K562 (cell line): ENCODE results near the gene USP10. TPM values are rescaled to one million over a fixed set of nuclear protein-coding genes. Genes with fewer than 3 reads are reported as not detected.

ENCODE experiments used
- ARID2 ChIP-seq: fragments of 450-650 bp; IDR thresholded peaks from 2 replicates; pipeline ENCODE4 v1.6.1; 2017; ENCODE audit warnings: antibody characterized with exemption, mild to moderate bottlenecking
- C11orf30 ChIP-seq: fragments of 450-650 bp; IDR thresholded peaks from 2 replicates; pipeline ENCODE4 v1.6.1; 2016; ENCODE audit warnings: low read depth, mild to moderate bottlenecking
- CBX8 ChIP-seq: fragments of 200-600 bp; sonication (generic); IDR thresholded peaks from 2 replicates; pipeline ENCODE4 v1.6.1; 2012; ENCODE audit warnings: borderline replicate concordance, mixed run types, low read depth, mild to moderate bottlenecking, moderate library complexity, mixed read lengths, low read length, control low read depth, inconsistent platforms; ENCODE audit not compliant: poor library complexity, severe bottlenecking; ENCODE audit errors: extremely low read depth
- CEBPG ChIP-seq, 3 experiments: fragments of 200-800 bp in 1 of 3; sonication (Bioruptor generic) in 1 of 3; sonication (generic) in 1 of 3; formaldehyde crosslinking in 1 of 3; IDR thresholded peaks in 2 of 3; conservative IDR thresholded peaks in 1 of 3; 2 replicates each; pipeline versions ENCODE4 v1.6.1 to v1.8.0; 2016 to 2022; ENCODE audit warnings: missing compliant biosample characterization in 2 of 3, missing genetic modification characterization in 2 of 3, mild to moderate bottlenecking in 1 of 3, missing genetic modification reagents in 1 of 3
- CREB1 ChIP-seq, 2 experiments: sonication (generic) in 1 of 2; formaldehyde crosslinking in 1 of 2; IDR thresholded peaks; 2 replicates each; pipeline versions ENCODE4 v1.6.1 to v1.8.0; 2012 to 2022; ENCODE audit warnings: inconsistent platforms in 1 of 2, mild to moderate bottlenecking in 1 of 2, missing genetic modification reagents in 1 of 2, moderate library complexity in 1 of 2
- DMBX1 ChIP-seq: fragments of 250-450 bp; sonication (Bioruptor Pico); IDR thresholded peaks from 2 replicates; pipeline ENCODE4 v1.8.0; 2022; ENCODE audit warnings: inconsistent platforms, mild to moderate bottlenecking, moderate library complexity, borderline replicate concordance
- ESRRA ChIP-seq: fragments of 450-650 bp; IDR thresholded peaks from 2 replicates; pipeline ENCODE4 v1.6.1; 2014; ENCODE audit warnings: low read depth, mild to moderate bottlenecking, moderate library complexity, borderline replicate concordance
- ETV1 ChIP-seq: fragments of 450-650 bp; conservative IDR thresholded peaks from 2 replicates; pipeline ENCODE4 v1.6.1; 2016; ENCODE audit warnings: missing genetic modification characterization, control low read depth, low read depth, missing compliant biosample characterization
- KLF16 ChIP-seq: IDR thresholded peaks from 2 replicates; pipeline ENCODE4 v1.6.1; 2016; ENCODE audit warnings: antibody characterized with exemption
- MECOM ChIP-seq: fragments of 250-450 bp; sonication (Bioruptor Pico); IDR thresholded peaks from 2 replicates; pipeline ENCODE4 v1.8.0; 2022; ENCODE audit warnings: inconsistent platforms
- MED1 ChIP-seq: sonication (generic); formaldehyde crosslinking; IDR thresholded peaks from 2 replicates; pipeline ENCODE4 v1.8.1; 2023; ENCODE audit warnings: missing genetic modification reagents, borderline replicate concordance
- MYBL2 ChIP-seq, 2 experiments: fragments of 450-650 bp in 1 of 2; sonication (generic) in 1 of 2; formaldehyde crosslinking in 1 of 2; IDR thresholded peaks; 2 replicates each; pipeline versions ENCODE4 v1.6.1 to v1.8.1; 2017 to 2022; ENCODE audit warnings: borderline replicate concordance in 1 of 2, inconsistent platforms in 1 of 2, low read depth in 1 of 2, mild to moderate bottlenecking in 1 of 2, missing genetic modification reagents in 1 of 2, moderate library complexity in 1 of 2
- NKRF ChIP-seq: fragments of 450-650 bp; IDR thresholded peaks from 2 replicates; pipeline ENCODE4 v1.6.1; 2016; ENCODE audit warnings: borderline replicate concordance
- PTBP1 ChIP-seq: fragments of 200-400 bp; formaldehyde crosslinking; IDR thresholded peaks from 2 replicates; pipeline ENCODE4 v1.6.1; 2017; ENCODE audit warnings: low read depth, low read length
- RB1 ChIP-seq: fragments of 450-650 bp; IDR thresholded peaks from 2 replicates; pipeline ENCODE4 v1.6.1; 2017; ENCODE audit warnings: low read depth, mild to moderate bottlenecking
- RBFOX2 ChIP-seq: fragments of 200-400 bp; formaldehyde crosslinking; IDR thresholded peaks from 2 replicates; pipeline ENCODE4 v1.6.1; 2017; ENCODE audit warnings: low read depth, mild to moderate bottlenecking, low read length, moderate library complexity
- SFPQ ChIP-seq: fragments of 200-400 bp; formaldehyde crosslinking; IDR thresholded peaks from 2 replicates; pipeline ENCODE4 v1.6.1; 2017; ENCODE audit warnings: mild to moderate bottlenecking, low read depth, low read length, moderate library complexity
- SIN3A ChIP-seq, 2 experiments: fragments of 150-350 bp in 1 of 2; IDR thresholded peaks; 2 replicates each; pipeline ENCODE4 v1.6.1; 2011 to 2016; ENCODE audit warnings: borderline replicate concordance in 2 of 2, low read depth in 2 of 2, low read length in 2 of 2, mild to moderate bottlenecking in 2 of 2, moderate library complexity in 2 of 2; ENCODE audit not compliant: control insufficient read depth in 1 of 2
- SMARCE1 ChIP-seq: fragments of 450-650 bp; IDR thresholded peaks from 2 replicates; pipeline ENCODE4 v1.7.1; 2016; ENCODE audit warnings: mild to moderate bottlenecking
- STAT5A ChIP-seq: IDR thresholded peaks from 2 replicates; pipeline ENCODE4 v1.6.1; 2012; ENCODE audit warnings: low read length, inconsistent platforms, borderline replicate concordance
- TAF15 ChIP-seq: fragments of 200-400 bp; formaldehyde crosslinking; IDR thresholded peaks from 2 replicates; pipeline ENCODE4 v1.6.1; 2017; ENCODE audit warnings: mild to moderate bottlenecking, low read depth, low read length, moderate library complexity
- U2AF2 ChIP-seq: fragments of 200-400 bp; formaldehyde crosslinking; optimal IDR thresholded peaks from 2 replicates; pipeline ENCODE3; 2017; ENCODE audit warnings: low read depth, mild to moderate bottlenecking, low read length
- ZFP36 ChIP-seq: fragments of 150-350 bp; IDR thresholded peaks from 2 replicates; pipeline ENCODE4 v1.6.1; 2018; ENCODE audit warnings: low read length, low read depth; ENCODE audit not compliant: partially characterized antibody
- ZNF586 ChIP-seq: fragments of 450-650 bp; formaldehyde crosslinking; conservative IDR thresholded peaks from 2 replicates; pipeline ENCODE4 v1.4.0; 2020; ENCODE audit warnings: mild to moderate bottlenecking, moderate library complexity
- polyA plus RNA-seq, 8 experiments: library from polyadenylated mRNA; depleted of rRNA in 4 of 8; stranded (reverse) in 5 of 8; unstranded in 3 of 8; fragments of >200 nt; fragmentation: Nextera tagmentation in 2 of 8; fragmentation: Illumina TruSeq in 1 of 8; extraction: Ambion mirVana in 2 of 8; extraction: Trizol in 1 of 8; gene quantifications; 2 replicates each; pipeline versions ENCODE4 v1.2.1 to v1.2.3, GENCODE V29; 2011 to 2014; ENCODE audit warnings: inconsistent platforms in 1 of 8, missing spikeins in 1 of 8
- total RNA-seq, 7 experiments: library from RNA; depleted of rRNA in 6 of 7; stranded (reverse); fragments of >200 nt in 6 of 7; fragmentation: Illumina TruSeq in 2 of 7; extraction: Trizol in 2 of 7; gene quantifications; 2 replicates each; pipeline versions ENCODE4 v1.2.1 to v1.2.3, GENCODE V29; 2011 to 2021; ENCODE audit warnings: low replicate concordance in 1 of 7

Gene USP10
- total and polyA plus RNA-seq, 9 of the 15 experiments (the other 6 are each of a cell fraction or from before 2014, with no cell fraction given), result 61.7 to 197 (median 116) TPM

GRCh38 chr16:84699147-84699711, 571 bp upstream of the USP10 start (continued):
- TF ChIP-seq SFPQ (no peak), MECOM (no peak), ZNF586 (CRISPR knock-in tag) (no peak), C11orf30 (no peak), SIN3A (IDR thresholded peaks at IDR 0.05; ENCODE audit: borderline replicate concordance in 2 of 2, control insufficient read depth in 1 of 2, low read depth in 2 of 2, low read length in 2 of 2) (peak in 1 of 2 experiments; percentile 15; a peak in 1 of 4 replicates), NKRF (0 out of 2 replicates have a peak, but pooled peaks have one; percentile 26), ETV1 (tag) (no peak), U2AF2 (no peak), RB1 (no peak), TAF15 (no peak), ARID2 (no peak), DMBX1 (no peak), ESRRA (no peak), ZFP36 (no peak), KLF16 (no peak), CBX8 (no peak), MED1 (CRISPR knock-in tag) (no peak), RBFOX2 (no peak), CREB1 (IDR thresholded peaks at IDR 0.05) (no peak), CREB1 (CRISPR knock-in tag; IDR thresholded peaks at IDR 0.05) (no peak), PTBP1 (no peak), CEBPG (CRISPR knock-in tag; IDR thresholded peaks at IDR 0.05) (peak; percentile 20; the same call in 1 of the 2 replicates), CEBPG (tag; conservative IDR thresholded peaks at IDR 0.05 in 1 of 2, IDR thresholded peaks at IDR 0.05 in 1 of 2) (no peak), SMARCE1 (no peak), STAT5A (no peak), MYBL2 (IDR thresholded peaks at IDR 0.05; ENCODE audit: low read depth) (no peak), MYBL2 (CRISPR knock-in tag; IDR thresholded peaks at IDR 0.05; ENCODE audit: borderline replicate concordance) (no peak)
